GM12872 (cell line): ENCODE results near the gene FGF14.

Experiments used
- TF ChIP-seq, protein P1 (sequence below): IDR thresholded peaks from 3 replicates; pipeline ENCODE4 v1.5.1; 2011; ENCODE audit warnings: low read depth, mild to moderate bottlenecking, low read length, moderate library complexity; ENCODE audit not compliant: insufficient read depth

The FGF14 gene

DNA sequence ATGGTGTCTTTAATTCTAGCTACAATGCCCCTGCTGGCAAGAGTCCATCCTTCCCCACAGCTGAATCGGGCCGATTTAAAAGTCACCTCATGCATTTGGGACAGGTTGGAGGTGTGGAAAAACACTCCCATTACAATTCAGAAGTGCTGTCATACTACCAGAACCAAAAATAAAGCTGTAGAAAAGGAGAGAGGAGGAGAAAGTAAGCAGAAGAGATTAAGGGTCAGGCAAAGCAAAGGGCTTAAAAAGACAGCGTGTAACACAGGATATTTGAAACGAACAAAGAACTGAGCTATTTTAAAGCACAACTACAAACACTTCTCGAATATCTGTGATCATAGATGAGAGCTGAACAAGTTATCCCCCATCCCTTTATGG lies 90.4 kb downstream of the FGF14 start:
- TF ChIP-seq, protein P1, sequence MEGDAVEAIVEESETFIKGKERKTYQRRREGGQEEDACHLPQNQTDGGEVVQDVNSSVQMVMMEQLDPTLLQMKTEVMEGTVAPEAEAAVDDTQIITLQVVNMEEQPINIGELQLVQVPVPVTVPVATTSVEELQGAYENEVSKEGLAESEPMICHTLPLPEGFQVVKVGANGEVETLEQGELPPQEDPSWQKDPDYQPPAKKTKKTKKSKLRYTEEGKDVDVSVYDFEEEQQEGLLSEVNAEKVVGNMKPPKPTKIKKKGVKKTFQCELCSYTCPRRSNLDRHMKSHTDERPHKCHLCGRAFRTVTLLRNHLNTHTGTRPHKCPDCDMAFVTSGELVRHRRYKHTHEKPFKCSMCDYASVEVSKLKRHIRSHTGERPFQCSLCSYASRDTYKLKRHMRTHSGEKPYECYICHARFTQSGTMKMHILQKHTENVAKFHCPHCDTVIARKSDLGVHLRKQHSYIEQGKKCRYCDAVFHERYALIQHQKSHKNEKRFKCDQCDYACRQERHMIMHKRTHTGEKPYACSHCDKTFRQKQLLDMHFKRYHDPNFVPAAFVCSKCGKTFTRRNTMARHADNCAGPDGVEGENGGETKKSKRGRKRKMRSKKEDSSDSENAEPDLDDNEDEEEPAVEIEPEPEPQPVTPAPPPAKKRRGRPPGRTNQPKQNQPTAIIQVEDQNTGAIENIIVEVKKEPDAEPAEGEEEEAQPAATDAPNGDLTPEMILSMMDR = no peak

DNA sequence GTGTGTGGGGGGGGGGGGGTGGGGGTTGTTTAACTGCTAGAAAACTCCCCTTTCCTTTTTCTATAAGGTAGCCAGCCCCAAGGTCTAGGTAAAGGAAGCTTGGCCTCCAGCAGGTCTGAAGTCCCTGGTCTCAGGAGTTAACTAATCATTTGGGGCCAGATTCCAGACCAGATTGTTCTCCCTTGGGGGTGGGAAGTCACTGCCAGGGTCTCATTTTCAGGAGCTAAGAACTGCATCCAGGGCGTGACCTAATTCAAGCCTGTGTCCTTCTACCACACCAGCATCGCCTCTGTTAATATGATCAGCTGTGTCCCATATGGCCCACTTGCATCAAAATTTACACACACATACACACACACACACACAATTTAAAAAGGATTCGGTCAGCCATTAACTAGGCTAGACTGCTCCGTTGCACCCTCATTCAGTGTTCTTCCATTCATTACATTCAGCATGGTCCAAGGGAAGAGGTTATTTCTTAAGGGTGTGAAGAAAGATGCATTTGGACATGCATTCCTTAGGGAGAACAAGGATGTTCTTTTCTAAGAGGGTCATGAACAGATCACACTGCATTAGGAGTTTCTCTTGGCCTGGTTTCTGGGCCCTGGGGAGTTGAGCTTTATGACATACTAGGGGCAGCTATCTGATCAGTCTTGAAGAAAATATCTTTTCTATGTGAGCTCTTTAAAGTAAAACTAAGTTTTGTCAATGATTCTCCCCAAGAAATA lies 91.0 kb downstream of the FGF14 start:
- TF ChIP-seq, protein P1 = no peak

DNA sequence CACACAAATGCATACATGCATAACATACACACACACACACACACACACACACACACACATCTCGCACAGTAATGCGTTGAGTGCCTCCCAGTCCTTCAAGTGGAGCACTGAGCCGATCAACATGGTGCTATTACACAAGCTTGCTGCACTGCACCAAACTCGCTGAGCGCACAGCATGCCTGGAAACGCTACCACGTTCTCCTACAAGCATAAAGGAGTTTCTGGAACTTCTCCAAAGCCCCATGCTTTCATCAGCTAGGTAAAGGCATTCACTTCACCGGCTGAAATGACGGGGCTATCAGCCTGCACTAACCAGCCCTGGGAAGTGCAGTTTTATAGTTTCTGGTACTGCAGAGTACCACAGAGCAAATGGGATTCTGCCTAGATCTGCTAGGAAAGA lies 92.7 kb downstream of the FGF14 start:
- TF ChIP-seq, protein P1 = no peak

DNA sequence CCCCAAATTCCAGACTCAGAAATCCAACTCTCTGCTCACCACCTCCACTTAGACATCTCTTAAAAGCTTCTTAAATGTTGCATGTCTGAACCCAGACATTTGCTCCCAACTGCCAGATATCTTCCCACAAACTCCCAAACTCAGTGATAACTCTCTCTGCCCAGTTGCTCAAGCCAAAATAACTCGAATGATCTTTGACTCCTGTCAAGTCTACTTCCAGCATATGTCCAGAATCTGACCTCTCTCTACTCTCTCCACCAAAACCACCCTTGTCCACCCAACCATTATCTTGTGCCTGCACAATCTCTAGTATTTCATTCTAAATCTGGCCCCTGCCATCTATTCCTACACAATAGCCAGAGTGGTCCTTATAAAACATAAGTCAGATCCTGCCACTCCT lies 99.3 kb downstream of the FGF14 start:
- TF ChIP-seq, protein P1 = no peak

DNA sequence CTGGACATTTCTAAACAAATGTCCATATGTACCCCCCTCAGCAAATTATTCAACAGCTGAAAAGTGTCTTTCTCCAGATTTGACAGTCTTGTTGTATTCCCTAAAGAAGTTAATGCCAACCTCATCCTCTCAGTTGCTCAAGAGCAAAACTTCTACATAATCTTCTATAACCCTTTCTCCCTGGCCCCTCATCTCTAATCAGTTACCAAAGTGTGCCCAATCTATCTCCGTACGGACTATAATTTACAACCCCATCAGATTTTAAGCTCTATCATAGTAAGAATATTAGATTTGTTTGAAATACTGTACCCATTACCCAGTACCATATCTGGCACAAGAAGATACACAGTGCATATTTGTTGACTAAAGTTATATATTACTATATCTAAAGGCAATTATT lies 101.5 kb downstream of the FGF14 start:
- TF ChIP-seq, protein P1 = no peak

DNA sequence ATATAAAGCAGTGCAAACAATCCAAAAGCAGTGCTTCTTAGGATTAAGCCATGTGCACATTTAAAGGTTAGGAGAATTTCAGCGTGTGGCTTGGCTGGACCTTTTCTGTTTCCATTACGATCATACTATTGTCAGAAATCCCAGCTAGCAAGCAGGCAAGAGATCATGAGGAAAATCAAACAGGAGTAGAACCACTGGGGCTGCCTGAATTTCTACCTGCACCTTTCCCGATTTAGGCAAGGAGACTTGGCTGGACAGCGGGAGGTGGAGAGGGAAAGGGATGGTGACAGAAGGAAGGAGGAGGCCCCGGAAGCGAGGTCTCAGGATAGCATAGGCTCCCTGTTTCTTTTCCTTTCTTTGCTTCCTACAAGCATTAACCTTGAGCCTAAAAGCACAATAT lies 102.5 kb downstream of the FGF14 start:
- TF ChIP-seq, protein P1 = no peak

DNA sequence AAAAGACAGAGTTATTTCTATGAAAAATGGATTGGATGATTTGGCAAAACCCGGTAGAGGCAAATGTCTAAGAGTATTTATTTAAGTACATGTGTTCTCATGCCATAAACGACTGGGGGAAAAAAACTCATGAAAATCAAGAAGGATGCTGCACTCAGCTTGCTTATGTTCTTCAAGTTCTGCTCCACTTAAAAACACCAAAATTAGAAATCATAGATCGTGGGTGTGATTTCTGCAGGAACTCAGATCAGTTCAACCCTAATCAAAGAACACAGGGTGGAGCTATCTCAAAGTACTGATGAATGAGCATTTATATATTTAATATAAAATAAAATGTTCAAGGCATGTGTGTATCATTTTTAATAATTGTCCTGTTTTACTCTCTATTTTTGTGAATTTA lies 103.8 kb downstream of the FGF14 start:
- TF ChIP-seq, protein P1 = no peak
